Dedifferentiated amniotic fluid mesenchymal stem cell (primary cell): Measurements from ENCODE around the gene ZDHHC8.
A peak's percentile ranks its signal among the peaks of the same experiment; 100 is the strongest.

Source experiments
- DNase-seq: peaks from one replicate; pipeline ENCODE4 v3.0.0-alpha.2; 2016; ENCODE audit errors: extremely low spot score

Gene ZDHHC8

DNA sequence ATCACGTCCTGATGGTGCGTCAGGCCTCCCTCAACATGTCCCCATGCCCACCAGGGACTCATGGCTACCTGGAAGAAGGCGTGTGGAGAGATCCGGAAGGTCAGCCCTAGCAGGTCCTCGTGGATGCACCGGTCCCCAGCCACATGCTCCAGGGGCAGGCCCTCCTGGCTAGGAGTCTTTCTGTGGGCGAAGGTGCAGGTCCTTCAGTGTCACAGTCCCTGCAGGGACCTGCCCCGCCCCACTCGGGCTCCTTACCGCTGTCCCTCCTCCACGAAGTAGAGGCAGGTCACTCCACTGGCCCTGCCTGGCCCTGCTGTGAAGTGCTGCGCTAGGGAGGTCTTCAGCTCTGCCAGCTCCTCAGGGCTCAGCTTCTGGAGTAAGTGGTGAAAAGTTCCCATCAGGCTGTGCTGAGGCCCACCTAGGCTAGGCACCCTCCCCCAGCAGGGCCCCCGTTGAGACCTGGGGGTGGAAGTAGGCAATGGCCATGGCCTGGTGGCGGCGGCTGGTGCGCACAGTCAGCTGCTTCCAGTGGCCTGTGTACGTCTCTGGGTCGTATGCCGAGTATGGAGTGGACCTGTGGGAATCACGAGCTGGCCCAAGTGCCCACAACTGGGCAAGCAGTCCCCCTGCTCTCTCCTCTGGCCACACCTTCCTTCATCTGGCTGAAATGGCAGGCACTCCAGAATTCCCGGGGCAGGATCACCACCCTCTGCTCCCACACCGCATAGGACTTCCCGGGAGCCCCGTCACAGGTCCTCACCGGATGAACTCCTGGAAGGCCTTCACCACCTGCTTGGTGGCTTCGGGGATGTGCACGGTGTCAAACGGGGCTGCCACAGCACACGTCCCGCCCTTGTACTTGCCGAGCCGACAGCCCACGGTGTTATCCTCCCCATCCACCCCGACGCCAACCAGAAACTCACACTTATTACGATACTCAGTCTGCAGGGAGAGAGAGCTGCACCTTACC, 16.8 kb upstream of the ZDHHC8 start:
- no peak for DNase-seq

GRCh38 chr22:20115691-20116375, 15.8 kb upstream of the ZDHHC8 start, which contains the start of gene RANBP1:
Gene RANBP1 (plus strand): TSS chr22:20116104. CDS start chr22:20116185, 81 bp downstream.
- no peak for DNase-seq

DNA sequence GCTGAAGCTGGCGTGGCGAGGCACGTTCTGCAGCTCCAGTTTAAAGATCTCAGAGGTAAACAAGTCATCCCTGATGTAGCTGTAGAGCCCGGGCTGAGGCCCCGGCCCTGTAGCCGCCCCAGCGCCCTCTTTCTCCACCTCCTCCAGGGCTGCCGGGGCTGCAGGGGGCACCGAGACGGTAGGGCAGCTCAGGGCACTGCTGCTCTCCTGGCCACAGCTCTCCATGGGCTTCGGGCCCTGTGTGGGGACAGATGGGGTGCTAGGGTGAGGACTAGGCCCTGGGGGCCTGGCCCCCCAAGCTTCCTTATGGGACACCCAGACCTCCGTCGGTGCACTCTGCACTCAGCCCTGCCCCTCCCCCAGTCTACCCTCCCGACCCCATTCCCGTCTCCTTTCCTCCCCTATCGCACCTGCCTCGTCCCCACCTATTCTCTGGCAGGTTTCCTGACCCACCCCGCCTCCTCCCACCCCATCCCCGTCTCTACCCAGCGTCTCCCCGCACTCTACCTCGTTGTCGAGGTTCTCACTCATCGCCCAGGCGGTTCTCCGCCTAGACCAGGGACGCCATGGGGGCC, 15.1 kb upstream of the ZDHHC8 start:
- no peak for DNase-seq

DNA sequence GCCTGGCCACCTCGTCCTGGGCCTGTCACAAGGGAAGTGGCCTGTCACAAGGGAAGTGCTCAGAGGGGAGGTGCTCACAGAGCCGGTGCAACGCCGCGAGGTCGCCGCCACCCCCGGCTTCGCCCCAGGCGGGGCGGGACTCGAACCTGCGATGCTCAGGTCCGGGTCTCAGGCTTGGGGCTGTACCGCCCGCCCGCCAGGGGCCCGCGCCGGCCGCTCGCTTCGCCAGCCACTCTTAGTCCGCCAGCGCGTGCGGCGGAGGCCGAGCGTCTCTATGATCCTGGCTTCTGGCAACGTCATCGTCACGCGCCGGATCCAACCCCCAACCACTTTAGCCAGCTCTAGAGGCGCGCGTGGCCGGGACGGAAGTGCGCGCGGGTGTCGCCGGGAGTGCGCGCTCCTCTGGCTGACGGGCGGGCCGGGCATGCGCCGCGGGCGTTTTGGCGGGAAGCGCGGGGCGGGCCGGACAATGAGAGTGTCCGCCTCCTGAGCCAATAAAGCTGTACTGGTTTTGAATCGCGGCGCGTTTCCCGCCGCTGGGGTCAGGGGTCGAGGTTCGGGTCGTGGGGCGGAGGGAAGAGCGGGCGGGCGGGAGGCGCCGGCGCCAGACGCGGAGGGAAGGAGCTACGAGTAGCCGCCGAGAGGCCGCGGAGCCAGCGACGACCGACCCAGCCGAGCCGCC, 14.5 kb upstream of the ZDHHC8 start, which contains the start of gene TRMT2A:
Gene TRMT2A (minus strand): TSS at position 276 of the 682 bp plus-strand sequence. CDS start 320 bp downstream, outside the sequence.
- peak; percentile 95 for DNase-seq

DNA sequence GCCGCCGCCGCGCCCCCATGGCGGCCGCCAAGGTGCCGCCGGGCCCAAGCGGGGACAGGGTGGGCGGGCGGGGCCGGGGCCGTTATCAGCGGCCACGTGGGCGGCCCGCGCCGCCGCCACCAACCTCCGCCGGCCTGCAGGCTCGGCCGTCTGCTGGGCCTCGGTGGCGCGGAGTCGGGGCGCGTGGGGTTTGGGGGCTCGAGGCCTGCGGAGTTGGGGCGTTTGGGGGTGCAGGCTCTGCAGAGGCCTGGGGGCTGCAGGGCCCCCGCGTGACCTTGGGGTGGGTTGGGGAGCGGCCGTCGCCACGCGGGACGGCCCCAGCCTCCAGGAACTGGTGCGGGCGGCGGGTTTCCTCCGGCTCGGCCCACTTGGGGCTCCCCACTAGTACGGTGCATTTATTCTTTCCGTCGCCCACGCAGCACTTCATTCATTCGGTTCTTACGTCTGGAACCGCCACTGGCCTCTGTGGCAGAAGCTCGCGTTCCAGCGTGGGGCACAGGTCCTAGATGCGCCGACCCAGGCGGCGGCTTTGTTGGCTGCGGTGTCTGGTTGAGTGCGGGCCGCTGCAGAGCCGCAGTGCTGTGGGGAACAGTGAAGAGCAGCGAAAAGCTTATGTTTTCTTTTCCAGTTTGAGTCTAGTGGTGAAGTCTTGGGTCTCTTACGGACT, 13.8 kb upstream of the ZDHHC8 start:
- DNase-seq: peak; percentile 22

- DNase-seq: no peak
These were observed 13.1 kb upstream of the ZDHHC8 start for GRCh38 chr22:20118300-20119020.

DNA sequence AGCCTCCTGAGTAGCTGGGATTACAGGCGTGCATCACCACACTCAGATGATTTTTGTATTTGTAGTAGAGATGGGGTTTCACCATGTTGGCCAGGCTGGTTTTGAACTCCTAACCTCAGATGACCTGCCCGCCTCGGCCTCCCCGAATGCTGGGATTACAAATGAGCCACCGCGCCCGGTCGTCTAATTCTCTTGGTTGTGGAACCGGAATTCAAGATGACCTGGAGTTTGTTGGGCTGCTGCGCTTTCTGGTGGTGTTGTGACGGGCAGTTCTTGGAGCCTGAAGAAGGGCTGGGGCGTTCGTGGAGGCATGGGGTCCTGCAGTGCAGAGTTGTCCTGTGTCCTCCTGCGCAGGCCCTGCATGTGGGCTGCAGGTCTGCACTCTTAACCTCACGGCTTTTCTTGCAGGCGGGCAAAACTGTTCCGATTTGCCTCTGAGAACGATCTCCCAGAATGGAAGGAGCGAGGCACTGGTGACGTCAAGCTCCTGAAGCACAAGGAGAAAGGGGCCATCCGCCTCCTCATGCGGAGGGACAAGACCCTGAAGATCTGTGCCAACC, 9.7 kb upstream of the ZDHHC8 start:
- no peak for DNase-seq

GRCh38 chr22:20123366-20124082, 8.1 kb upstream of the ZDHHC8 start:
- no peak for DNase-seq

- DNase-seq: no peak
These were observed 7.4 kb upstream of the ZDHHC8 start for GRCh38 chr22:20124083-20124787.

- no peak for DNase-seq
These were observed 6.1 kb upstream of the ZDHHC8 start for GRCh38 chr22:20125201-20126174.

DNA sequence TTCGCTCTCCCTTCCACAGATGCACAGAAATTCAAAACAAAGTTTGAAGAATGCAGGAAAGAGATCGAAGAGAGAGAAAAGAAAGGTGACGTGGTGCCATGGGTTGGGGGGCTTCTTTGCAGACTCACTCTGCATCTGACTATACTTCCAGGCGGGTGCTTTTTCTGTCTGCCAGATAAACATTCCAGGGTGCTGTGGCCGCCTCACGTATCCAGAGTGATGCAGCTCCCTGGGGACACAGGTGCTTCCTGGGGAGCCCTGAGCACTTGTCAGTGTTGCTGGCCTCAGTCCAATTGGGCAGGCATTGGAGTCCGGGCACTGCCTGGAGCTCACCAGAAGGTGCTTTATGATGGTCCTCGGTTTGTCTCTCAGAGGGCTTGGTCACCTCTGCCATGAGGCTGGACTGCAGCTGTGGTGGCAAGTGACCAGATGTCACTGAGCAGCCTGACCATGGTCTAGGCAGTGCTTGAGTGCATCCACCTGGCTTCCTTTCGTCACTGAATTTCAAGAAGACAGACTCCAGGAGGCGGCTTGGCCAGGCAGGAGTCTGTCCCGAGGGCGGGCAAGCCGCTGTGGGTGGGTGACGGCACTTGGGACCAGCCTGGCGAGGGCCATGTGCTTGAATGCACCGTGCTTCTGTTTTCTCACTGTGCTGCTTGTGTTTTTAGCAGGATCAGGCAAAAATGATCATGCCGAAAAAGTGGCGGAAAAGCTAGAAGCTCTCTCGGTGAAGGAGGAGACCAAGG, 5.1 kb upstream of the ZDHHC8 start:
- no peak for DNase-seq

DNA sequence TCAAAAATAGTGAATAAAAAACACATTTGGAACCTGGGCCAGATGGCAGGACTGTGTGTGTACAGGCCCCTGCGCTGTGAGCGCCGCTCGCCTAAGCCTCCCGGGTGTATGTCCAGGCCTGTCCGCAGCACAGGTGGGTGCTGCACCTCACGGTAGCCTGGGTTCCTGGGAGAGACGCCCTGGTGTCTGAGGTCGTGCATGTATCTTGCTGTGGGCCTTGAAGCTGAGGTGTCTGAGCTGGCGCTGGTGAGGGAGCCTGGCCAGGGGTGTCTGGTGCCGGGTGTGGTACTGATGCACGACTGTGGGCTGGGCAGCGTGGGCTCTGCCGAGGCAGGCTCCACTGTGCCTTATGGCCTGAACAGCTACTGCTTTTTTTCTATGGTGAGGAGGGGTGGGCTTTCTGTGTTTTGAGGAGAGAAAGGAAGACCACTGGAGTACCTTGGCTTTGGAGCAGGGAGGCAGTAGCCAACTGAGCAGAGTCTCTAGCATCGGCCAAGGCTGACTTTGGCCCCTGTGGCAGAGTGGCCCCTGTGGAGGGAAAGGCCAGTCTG, 4.2 kb upstream of the ZDHHC8 start:
- DNase-seq: no peak

DNA sequence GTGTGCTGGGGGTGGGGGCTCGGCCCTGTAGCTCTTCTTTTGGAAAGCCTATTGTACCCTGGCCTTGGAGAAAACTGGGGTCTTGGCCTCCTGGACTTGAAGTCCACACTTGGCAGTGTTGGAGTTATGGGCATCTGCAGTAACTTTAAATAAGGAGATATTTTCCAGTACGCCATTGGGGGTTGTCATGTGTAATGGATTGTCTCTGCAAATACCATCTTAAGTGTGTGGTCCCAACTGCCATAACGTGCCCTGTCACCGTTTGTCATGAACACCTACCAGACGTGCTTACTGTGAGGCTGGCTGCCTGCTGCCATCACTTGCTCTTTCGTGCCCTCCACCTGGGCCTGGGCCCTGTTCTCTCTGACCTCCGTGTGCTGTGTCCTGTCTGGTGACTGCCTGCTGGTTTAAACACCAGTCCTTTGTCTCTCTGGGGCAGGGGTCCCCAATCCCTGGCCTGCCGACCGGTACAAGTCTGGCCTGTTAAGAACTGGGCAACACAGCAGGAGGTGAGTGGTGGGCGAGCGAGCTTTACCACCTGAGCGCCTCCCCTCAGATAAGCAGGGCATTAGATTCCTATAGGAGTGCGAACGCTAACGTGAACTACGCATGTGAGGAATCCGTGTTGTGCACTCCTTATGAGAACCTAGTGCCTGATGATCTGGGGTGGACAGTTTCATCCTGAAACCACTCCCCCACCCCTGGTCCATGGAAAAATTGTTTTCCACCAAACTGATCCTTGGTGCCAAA, 3.6 kb upstream of the ZDHHC8 start:
- no peak for DNase-seq

DNA sequence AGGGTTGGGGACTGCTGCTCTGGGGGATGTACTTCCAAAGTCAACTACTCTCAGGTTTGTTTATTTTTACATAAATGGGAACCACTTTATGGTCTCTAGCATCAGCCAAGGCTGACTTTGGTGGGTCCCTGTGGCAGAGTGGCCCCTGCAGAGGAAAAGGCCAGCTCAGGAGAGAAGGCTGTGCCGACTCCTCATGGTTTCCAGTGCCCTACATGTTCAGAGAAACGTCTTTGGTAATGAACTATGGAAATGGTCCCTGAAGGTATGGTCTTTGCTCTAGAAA, 3.0 kb upstream of the ZDHHC8 start:
- DNase-seq: no peak

- no peak for DNase-seq
These were observed 2.5 kb upstream of the ZDHHC8 start for GRCh38 chr22:20128902-20129746.

- DNase-seq: no peak
These were observed 1.9 kb upstream of the ZDHHC8 start for GRCh38 chr22:20129747-20130014.
